H1 (cell line): ENCODE measurements around the gene IQCH. TPM values are rescaled to one million over a fixed set of nuclear protein-coding genes. Genes with fewer than 3 reads are reported as not detected.
A peak's percentile ranks its signal among the peaks of the same experiment; 100 is the strongest.

ENCODE experiments used
- CTCF ChIA-PET: fragments of 300-600 bp; sonication (Branson Sonifier 250); formaldehyde crosslinking; loops from one replicate; lab custom pipeline; 2021; ENCODE audit not compliant: partially characterized antibody; lab: Charles Lee
- POLR2A ChIA-PET: fragments of 300-600 bp; sonication (Branson Sonifier 250); formaldehyde crosslinking; loops from one replicate; lab custom pipeline; 2021; ENCODE audit warnings: inconsistent platforms; ENCODE audit not compliant: partially characterized antibody; lab: Charles Lee
- DNase-seq, 2 experiments: peaks; one replicate each; pipeline versions ENCODE4 v3.0.0 to v3.0.0-alpha.2; 2010 to 2022; ENCODE audit warnings: low spot score in 2 of 2, low read depth in 1 of 2, mixed read lengths in 1 of 2
- FAIRE-seq: peaks from 2 replicates; lab custom pipeline; 2011; peaks lifted over from hg19 to GRCh38; lab: Jason Lieb, UNC
- H2AFZ ChIP-seq: 2 replicates; pipeline ENCODE4 v1.8.1; 2012; ENCODE audit warnings: low read length, inconsistent platforms
- H2AK5ac ChIP-seq: 2 replicates; pipeline ENCODE4 v1.6.1; 2013; ENCODE audit warnings: low read depth, low read length
- H2BK120ac ChIP-seq: replicated peaks from 2 replicates; pipeline ENCODE3; 2013; ENCODE audit warnings: low read depth, low read length, inconsistent platforms
- H2BK12ac ChIP-seq: 2 replicates; pipeline ENCODE4 v1.6.1; 2013; ENCODE audit warnings: low read depth, low read length
- H2BK15ac ChIP-seq: 2 replicates; pipeline ENCODE4 v1.6.1; 2013; ENCODE audit warnings: low read length
- H2BK20ac ChIP-seq: 2 replicates; pipeline ENCODE4 v1.6.1; 2013; ENCODE audit warnings: low read length
- H2BK5ac ChIP-seq: 2 replicates; pipeline ENCODE4 v1.6.1; 2013; ENCODE audit warnings: low read depth, low read length
- H3K14ac ChIP-seq: 2 replicates; pipeline ENCODE4 v1.6.1; 2013; ENCODE audit warnings: inconsistent platforms; ENCODE audit not compliant: insufficient read length
- H3K18ac ChIP-seq: 2 replicates; pipeline ENCODE4 v1.6.1; 2013; ENCODE audit warnings: low read length; ENCODE audit errors: extremely low read depth
- H3K23ac ChIP-seq: 2 replicates; pipeline ENCODE4 v1.6.1; 2013; ENCODE audit warnings: inconsistent platforms; ENCODE audit not compliant: insufficient read length
- H3K23me2 ChIP-seq: 2 replicates; pipeline ENCODE4 v1.6.1; 2013; ENCODE audit warnings: low read depth, low read length
- H3K27ac ChIP-seq: 2 replicates; pipeline ENCODE4 v1.6.1; 2011; ENCODE audit warnings: low read depth, low read length, inconsistent platforms
- H3K27me3 ChIP-seq, 4 experiments: replicated peaks in 1 of 4; 1 replicate in 1 of 4; 2 replicates in 3 of 4; pipeline versions ENCODE4 v1.6.1 to v1.8.1; 2011 to 2013; ENCODE audit warnings: low read length in 3 of 4, mild to moderate bottlenecking in 3 of 4, inconsistent platforms in 2 of 4, mixed read lengths in 2 of 4, moderate library complexity in 1 of 4; ENCODE audit not compliant: control insufficient read depth in 3 of 4, insufficient read depth in 3 of 4; ENCODE audit errors: extremely low read depth in 1 of 4
- H3K36me3 ChIP-seq, 4 experiments: 2 replicates each; pipeline versions ENCODE4 v1.6.1 to v1.8.1; 2011 to 2013; ENCODE audit warnings: mild to moderate bottlenecking in 4 of 4, low read length in 3 of 4, moderate library complexity in 2 of 4, control low read depth in 1 of 4, inconsistent platforms in 1 of 4; ENCODE audit not compliant: insufficient read depth in 4 of 4, control insufficient read depth in 2 of 4
- H3K4ac ChIP-seq: replicated peaks from 2 replicates; pipeline ENCODE3; 2013; ENCODE audit warnings: low read length, low read depth, mixed read lengths, inconsistent platforms; ENCODE audit not compliant: insufficient read length
- H3K4me1 ChIP-seq, 4 experiments: replicated peaks in 1 of 4; 1 replicate in 1 of 4; 2 replicates in 3 of 4; pipeline versions ENCODE4 v1.6.1 to v1.8.1; 2011 to 2013; ENCODE audit warnings: low read length in 3 of 4, inconsistent platforms in 2 of 4, mixed read lengths in 1 of 4; ENCODE audit not compliant: insufficient read depth in 4 of 4, control insufficient read depth in 3 of 4
- H3K4me2 ChIP-seq, 2 experiments: 2 replicates each; pipeline versions ENCODE4 v1.6.1 to v1.8.1; 2011 to 2013; ENCODE audit warnings: low read depth in 2 of 2, low read length in 2 of 2, control low read depth in 1 of 2, inconsistent platforms in 1 of 2, mild to moderate bottlenecking in 1 of 2; ENCODE audit not compliant: insufficient read depth in 1 of 2
- H3K4me3 ChIP-seq, 4 experiments: fragments of 200-600, 300-600 bp in 1 of 4; sonication (generic), shearing (Covaris generic), sonication (Bioruptor Twin) in 1 of 4; 2 replicates each; pipeline versions ENCODE4 v1.5.1 to v1.8.1; 2011 to 2016; ENCODE audit warnings: low read length in 4 of 4, low read depth in 3 of 4, control low read depth in 2 of 4, inconsistent platforms in 2 of 4, mild to moderate bottlenecking in 2 of 4, mixed read lengths in 1 of 4, moderate library complexity in 1 of 4; ENCODE audit not compliant: insufficient read depth in 2 of 4; ENCODE audit errors: extremely low read depth in 1 of 4
- H3K56ac ChIP-seq: replicated peaks from 2 replicates; pipeline ENCODE3; 2013; ENCODE audit warnings: low read depth, mild to moderate bottlenecking, mixed read lengths, low read length, inconsistent platforms; ENCODE audit not compliant: insufficient read length
- H3K79me1 ChIP-seq: 2 replicates; pipeline ENCODE4 v1.6.1; 2013; ENCODE audit warnings: low read depth, low read length, control low read depth
- H3K79me2 ChIP-seq, 2 experiments: 2 replicates each; pipeline versions ENCODE4 v1.6.1 to v1.8.1; 2012 to 2013; ENCODE audit warnings: low read length in 2 of 2, mild to moderate bottlenecking in 2 of 2, inconsistent platforms in 1 of 2; ENCODE audit not compliant: insufficient read depth in 2 of 2, control insufficient read depth in 1 of 2
- H3K9ac ChIP-seq, 4 experiments: replicated peaks in 1 of 4; 1 replicate in 1 of 4; 2 replicates in 3 of 4; pipeline versions ENCODE4 v1.6.1 to v1.8.1; 2011 to 2013; ENCODE audit warnings: low read depth in 3 of 4, low read length in 3 of 4, control low read depth in 2 of 4, mild to moderate bottlenecking in 2 of 4, moderate library complexity in 2 of 4, inconsistent platforms in 1 of 4; ENCODE audit errors: extremely low read depth in 1 of 4
- H3K9me3 ChIP-seq, 2 experiments: 2 replicates each; pipeline versions ENCODE4 v1.6.1 to v1.8.1; 2012 to 2013; ENCODE audit warnings: mild to moderate bottlenecking in 2 of 2, moderate library complexity in 2 of 2, control low read depth in 1 of 2, inconsistent platforms in 1 of 2, low read depth in 1 of 2, low read length in 1 of 2, mixed read lengths in 1 of 2; ENCODE audit not compliant: insufficient read depth in 2 of 2
- H4K20me1 ChIP-seq, 2 experiments: replicated peaks in 1 of 2; 2 replicates each; pipeline versions ENCODE3 to v1.8.1; 2011 to 2013; ENCODE audit warnings: inconsistent platforms in 2 of 2, low read length in 2 of 2, mild to moderate bottlenecking in 1 of 2; ENCODE audit not compliant: insufficient read depth in 2 of 2, control insufficient read depth in 1 of 2
- H4K5ac ChIP-seq: 2 replicates; pipeline ENCODE4 v1.6.1; 2013; ENCODE audit warnings: low read length, low read depth, mixed read lengths, inconsistent platforms; ENCODE audit not compliant: insufficient read length
- H4K8ac ChIP-seq: 2 replicates; pipeline ENCODE4 v1.8.0; 2013; ENCODE audit warnings: mild to moderate bottlenecking, moderate library complexity, low read length, inconsistent platforms; ENCODE audit not compliant: insufficient read depth; ENCODE audit errors: extremely low read depth
- H4K91ac ChIP-seq: replicated peaks from 2 replicates; pipeline ENCODE3; 2013; ENCODE audit warnings: low read length, mixed read lengths, inconsistent platforms; ENCODE audit not compliant: insufficient read length
- BRCA1 ChIP-seq: IDR thresholded peaks from 2 replicates; pipeline ENCODE4 v1.6.1; 2012; ENCODE audit warnings: low read depth, low read length, improper control_type of control experiment
- CTBP2 ChIP-seq: IDR thresholded peaks from 2 replicates; pipeline ENCODE4 v1.7.0; 2011; ENCODE audit warnings: borderline replicate concordance, mild to moderate bottlenecking, moderate library complexity, mixed read lengths, low read length; ENCODE audit not compliant: insufficient read depth, insufficient read length
- HDAC6 ChIP-seq: IDR thresholded peaks from one replicate; pipeline ENCODE4 v1.7.1; 2012; ENCODE audit warnings: low read depth, mild to moderate bottlenecking, inconsistent platforms, low read length, moderate library complexity
- KDM4A ChIP-seq: IDR thresholded peaks from one replicate; pipeline ENCODE4 v1.7.1; 2012; ENCODE audit warnings: low read depth, mild to moderate bottlenecking, moderate library complexity, low read length, inconsistent platforms; ENCODE audit not compliant: severe bottlenecking
- NANOG ChIP-seq: IDR thresholded peaks from 2 replicates; pipeline ENCODE4 v1.6.1; 2011; ENCODE audit warnings: low read length, low read depth, mild to moderate bottlenecking, inconsistent platforms; ENCODE audit not compliant: insufficient read depth, poor library complexity, severe bottlenecking
- NRF1 ChIP-seq: IDR thresholded peaks from 2 replicates; pipeline ENCODE4 v1.6.1; 2011; ENCODE audit warnings: mild to moderate bottlenecking, low read depth, low read length, improper control_type of control experiment
- SRF ChIP-seq: IDR thresholded peaks from 2 replicates; pipeline ENCODE4 v1.6.1; 2011; ENCODE audit warnings: mild to moderate bottlenecking, low read depth, low read length, moderate library complexity
- YY1 ChIP-seq: IDR thresholded peaks from 2 replicates; pipeline ENCODE4 v1.6.1; 2011; ENCODE audit warnings: low read depth, mild to moderate bottlenecking, low read length
- WGBS, 2 experiments: shearing (Covaris generic) in 1 of 2; methylation state at CpG; one replicate each; pipeline versions ENCODE4 v1.1.6 to v1.1.7; 2013 to 2015; ENCODE audit warnings: low lambda C conversion rate in 2 of 2, mixed read lengths in 2 of 2, inconsistent platforms in 1 of 2, low coverage in 1 of 2, missing lambda C conversion rate in 1 of 2; ENCODE audit not compliant: insufficient replicate concordance in 2 of 2, insufficient coverage in 1 of 2, insufficient read length in 1 of 2; ENCODE audit errors: extremely low coverage in 1 of 2, missing lambda C conversion rate in 1 of 2; 5-methylcytosine and 5-hydroxymethylcytosine counted together
- polyA plus RNA-seq, 7 experiments: library from polyadenylated mRNA; depleted of rRNA in 3 of 7; stranded (reverse) in 5 of 7; unstranded in 2 of 7; fragments of >200 nt in 5 of 7; fragments of 200-250 nt in 2 of 7; gene quantifications; 1 replicate in 5 of 7; 2 replicates in 1 of 7; 4 replicates in 1 of 7; pipeline versions ENCODE4 v1.2.1 to v1.2.3, GENCODE V29; 2011 to 2013; ENCODE audit warnings: missing spikeins in 2 of 7, mixed read lengths in 2 of 7
- total RNA-seq: library from RNA; stranded (reverse); fragmentation: NEBNext Ultra II Directional; extraction: Animal tissue kit (Norgen Biotek cat#: 25700); gene quantifications from 2 replicates; pipeline ENCODE4 v1.2.1, GENCODE V29; 2021

Gene IQCH
- total and polyA plus RNA-seq, 2 of the 8 experiments (the other 6 are each of a cell fraction or from before 2014, with no cell fraction given): 0.60 to 1.9 TPM

DNA sequence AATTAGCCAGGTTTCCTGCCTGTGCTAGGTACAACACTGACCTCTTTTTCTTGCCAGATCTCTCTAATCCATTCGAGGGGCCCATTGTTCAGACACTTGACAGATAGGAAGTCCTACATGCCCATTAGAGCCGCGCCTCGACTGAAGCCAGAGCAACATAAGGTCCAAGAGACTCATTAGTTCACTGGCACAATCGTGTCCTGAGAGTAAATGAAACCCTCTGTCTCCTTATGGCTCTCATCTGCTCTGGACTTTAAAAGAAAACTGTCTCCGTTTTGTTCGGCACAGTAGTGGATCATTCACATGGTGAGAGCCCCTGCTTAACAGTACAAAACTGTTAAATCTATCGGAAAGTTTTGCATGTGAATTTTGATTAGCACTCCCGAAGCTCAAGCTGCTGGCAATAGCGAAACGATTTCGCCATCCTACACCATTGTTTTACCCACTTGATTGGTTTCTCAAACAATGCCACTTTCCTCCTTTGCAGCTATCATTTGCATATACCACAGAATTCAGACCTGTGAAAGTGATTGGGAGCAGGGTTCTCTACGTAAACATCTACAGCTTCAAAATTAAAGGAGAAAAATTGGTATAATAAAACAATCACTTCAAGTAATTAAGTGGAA lies 247.4 kb downstream of the IQCH start:
- Histone ChIP-seq H3K9ac (no peak overlapping the region), H2AK5ac (no peak overlapping the region), H3K36me3 (no peaks in the 10 kb centered on the region), H3K4me2 (peak overlapping the region in 1 of 2 experiments; percentile 5; a peak in 2 of 4 replicates), H3K23me2 (no peaks in the 10 kb centered on the region), H4K91ac (no peak overlapping the region), H4K20me1 (no peaks in the 10 kb centered on the region), H3K27me3 (no peaks in the 10 kb centered on the region), H4K8ac (no peak overlapping the region), H2BK5ac (no peak overlapping the region), H3K4ac (no peak overlapping the region), H2BK120ac (no peak overlapping the region), H3K14ac (no peak overlapping the region), H2BK20ac (no peak overlapping the region), H3K27ac (no peak overlapping the region), H2BK15ac (no peak overlapping the region), H2BK12ac (no peak overlapping the region), H3K79me1 (no peaks in the 10 kb centered on the region), H2AFZ (peak overlapping the region; percentile 14; the same call in 1 of the 2 replicates), H3K4me1 (peaks cover 0 to 10% (median 4%) of the 10 kb centered on the region in 4 experiments; a peak in 3 of 7 replicates), H3K79me2 (no peaks in the 10 kb centered on the region), H3K18ac (no peak overlapping the region), H3K56ac (no peak overlapping the region), H4K5ac (no peak overlapping the region), H3K4me3 (no peak overlapping the region), H3K23ac (no peak overlapping the region), H3K9me3 (no peaks in the 10 kb centered on the region)
- ChIA-PET POLR2A (interaction anchor here (0.6 to 2.8 kb wide), 2 partner anchors 19 to 362 kb away, joined by 4 to 8 read pairs; partner anchors contain the start of gene C15orf61), CTCF (interaction anchor here (0.8 to 2.6 kb wide), 12 partner anchors 10 to 330 kb away, joined by 3 to 9 read pairs (median 3); no protein-coding TSS in a partner anchor)
- WGBS, 2 experiments: 61% methylated on average over 13 of the region's 13 CpGs; no CpG with 5 or more reads in 1 of the 2 experiments
- DNase-seq: no peak
- FAIRE-seq: peak; percentile 71
- TF ChIP-seq HDAC6 (no peak), BRCA1 (no peak), NANOG (no peak), YY1 (no peak), KDM4A (no peak), SRF (no peak), CTBP2 (no peak), NRF1 (no peak)
